GM18870 (cell line): ENCODE results near the gene TMEM86B.
"Not testable (repeated sequence)": the region's sequence is repeated elsewhere in the genome, so short reads cannot be mapped to it uniquely, and the experiment has no call there.

ENCODE experiments used
- ATAC-seq: cut with Tn5 transposase; IDR thresholded peaks from one replicate; pipeline ENCODE4 v1.9.1; 2021; ENCODE audit warnings: moderate library complexity; ENCODE audit not compliant: unreplicated experiment

The TMEM86B gene

DNA sequence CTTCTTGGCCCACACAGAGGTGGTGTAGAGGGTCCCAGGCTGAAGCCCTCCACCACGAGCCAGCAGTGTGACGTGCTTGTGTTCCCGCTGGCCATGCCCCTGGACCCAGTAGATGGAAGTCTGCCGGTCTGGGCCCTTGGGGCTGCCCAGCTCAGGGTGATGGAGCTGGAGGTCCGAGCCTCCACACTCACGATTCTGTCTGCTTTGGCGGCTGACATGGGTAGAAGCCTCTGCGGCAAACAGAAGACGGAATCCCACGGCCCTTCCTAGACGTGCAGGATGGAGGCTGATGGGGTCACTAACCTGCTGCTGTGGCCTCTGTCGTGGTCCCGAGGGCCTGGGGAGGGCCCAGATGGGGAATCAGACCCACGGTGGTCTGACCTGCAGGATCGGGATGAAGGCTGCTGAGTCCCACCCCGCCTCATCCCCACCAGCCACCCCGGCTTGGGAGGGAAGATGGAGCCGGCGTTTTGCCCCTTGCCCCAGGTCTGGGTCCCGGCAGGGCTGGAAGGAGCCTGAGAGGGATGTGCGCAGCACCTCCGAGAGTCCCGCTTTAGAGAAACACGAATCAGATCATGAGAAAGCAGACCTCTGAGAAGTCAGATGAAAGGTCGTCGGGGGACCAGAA lies 4.4 kb downstream of the TMEM86B start:
- no peak for ATAC-seq

DNA sequence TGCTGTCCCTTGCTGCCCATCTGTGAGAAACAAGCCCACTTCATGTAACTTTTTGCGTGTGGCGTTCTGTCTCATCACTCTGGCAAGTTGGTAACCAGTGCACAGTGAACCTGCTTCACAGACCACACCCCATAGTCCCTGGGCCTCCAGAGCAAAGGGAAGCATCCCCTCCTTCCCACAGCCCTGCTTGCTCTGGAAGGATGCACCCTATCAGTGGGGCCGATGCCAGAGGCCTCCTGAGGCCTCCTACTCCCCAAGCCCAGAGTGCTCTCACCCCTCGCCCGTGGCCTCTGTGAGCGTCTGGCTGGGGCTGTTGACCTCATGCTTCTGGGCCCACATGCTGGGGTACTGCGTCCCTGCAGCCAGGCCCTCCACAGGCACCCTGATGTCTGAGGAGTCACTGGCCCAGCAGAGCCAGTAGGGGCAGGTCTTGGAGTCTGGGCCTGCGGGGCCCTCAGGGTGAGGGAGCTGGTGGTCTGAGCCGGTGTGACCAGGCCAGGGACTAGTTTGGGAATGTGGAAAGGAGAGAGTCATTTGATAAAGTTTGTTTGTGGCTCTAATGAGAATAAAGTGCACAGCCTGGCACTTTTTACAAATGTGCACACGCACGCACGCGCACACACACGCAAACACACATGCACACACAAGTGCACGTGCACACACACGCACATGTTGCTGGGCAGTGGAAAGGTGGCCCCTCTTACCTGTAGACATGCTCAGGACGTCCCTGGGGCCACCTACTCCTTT lies 5.1 kb downstream of the TMEM86B start:
- ATAC-seq = no peak

DNA sequence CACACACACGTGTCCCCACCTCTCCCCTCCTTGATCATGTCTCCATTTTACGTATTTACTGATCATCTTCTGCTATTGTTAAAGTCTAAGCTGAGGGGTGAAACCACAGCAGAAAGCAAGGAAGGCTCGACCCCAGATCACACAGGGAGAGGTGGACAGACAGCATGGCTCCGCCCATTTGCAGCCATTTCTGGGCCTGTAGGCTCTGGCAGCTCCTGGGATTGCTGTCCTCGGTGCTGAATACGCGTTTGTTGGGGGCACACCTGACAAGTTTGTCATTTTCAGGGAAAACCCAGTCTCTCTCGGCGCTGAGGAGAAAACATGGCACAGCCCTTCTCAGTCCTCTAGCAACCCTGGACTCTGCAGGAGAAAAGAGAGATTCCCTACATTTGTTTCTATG lies 8.0 kb downstream of the TMEM86B start:
- ATAC-seq = no peak

DNA sequence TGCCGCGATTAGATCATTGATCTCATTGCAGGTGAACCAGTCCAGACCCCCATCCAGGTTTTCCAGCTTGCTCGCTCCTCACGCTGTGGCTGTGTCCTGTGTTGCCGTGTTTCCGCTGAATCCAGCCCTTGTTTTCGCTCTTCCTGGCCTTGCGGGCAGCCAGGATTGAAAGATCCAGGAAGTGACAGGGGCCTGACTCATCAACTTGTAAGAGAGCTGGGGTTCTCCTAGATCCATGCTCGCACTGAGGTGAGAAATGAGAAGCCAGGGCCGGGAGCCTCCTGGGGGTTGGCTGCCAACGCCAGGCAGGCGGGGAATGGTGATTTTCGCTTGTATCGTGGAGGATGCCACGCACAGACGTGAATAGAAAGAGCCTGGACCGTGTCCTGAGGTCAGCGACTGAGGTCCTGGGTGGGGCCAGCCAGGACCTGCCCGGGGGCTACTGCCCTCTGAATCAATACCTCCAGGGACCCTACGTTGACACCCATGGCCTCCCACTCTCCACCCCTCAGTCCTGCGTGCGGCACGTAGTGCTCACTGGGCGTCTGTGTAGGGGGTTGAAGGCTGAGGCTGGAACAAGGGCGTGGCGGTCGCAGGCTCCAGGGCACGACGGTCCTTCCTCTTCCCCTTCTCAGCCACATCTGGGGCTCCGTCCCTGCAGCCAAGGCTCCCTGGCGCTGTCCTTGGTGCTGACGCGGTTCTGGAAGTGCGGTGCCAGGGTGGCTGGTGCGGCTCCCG lies 11.9 kb downstream of the TMEM86B start:
- no peak for ATAC-seq

DNA sequence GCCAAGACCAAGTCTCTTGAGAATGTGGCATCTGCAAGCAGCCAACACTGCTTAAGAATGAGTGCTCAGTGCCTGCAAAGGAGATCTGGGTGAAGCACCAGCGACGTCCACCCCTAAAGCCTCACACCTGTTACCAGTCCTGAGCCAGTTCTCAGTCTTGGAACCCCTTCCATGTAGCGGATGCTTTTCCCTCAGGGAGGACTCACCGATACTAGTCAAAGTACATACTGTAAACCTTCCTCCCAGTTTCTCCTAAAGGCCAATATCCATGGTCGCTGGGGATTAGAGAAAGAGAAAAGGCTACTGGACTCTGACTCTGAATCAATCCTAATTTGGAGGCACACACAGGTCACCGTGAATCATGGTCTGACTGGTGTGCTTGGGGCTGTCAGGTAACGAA lies 15.0 kb downstream of the TMEM86B start:
- no peak for ATAC-seq

DNA sequence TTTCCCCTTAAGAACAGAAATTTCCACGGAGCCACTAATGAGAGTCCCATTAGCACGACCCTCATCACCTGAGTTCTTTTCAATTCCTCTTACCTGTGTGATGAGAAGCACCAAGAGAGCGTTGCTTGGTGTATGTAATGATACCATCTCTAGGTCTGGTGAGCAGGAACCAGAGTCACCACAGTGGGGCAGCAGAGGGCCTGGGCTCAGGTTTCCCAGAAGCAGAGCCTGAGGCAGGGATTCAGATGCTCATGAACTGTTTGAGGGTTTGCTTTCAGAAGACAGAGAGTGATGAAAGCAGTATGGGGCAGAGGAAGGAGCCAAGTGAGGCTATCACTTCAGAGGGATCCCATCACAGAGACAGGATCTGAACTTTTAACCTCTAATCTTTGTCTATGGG lies 16.1 kb downstream of the TMEM86B start:
- ATAC-seq = no peak

DNA sequence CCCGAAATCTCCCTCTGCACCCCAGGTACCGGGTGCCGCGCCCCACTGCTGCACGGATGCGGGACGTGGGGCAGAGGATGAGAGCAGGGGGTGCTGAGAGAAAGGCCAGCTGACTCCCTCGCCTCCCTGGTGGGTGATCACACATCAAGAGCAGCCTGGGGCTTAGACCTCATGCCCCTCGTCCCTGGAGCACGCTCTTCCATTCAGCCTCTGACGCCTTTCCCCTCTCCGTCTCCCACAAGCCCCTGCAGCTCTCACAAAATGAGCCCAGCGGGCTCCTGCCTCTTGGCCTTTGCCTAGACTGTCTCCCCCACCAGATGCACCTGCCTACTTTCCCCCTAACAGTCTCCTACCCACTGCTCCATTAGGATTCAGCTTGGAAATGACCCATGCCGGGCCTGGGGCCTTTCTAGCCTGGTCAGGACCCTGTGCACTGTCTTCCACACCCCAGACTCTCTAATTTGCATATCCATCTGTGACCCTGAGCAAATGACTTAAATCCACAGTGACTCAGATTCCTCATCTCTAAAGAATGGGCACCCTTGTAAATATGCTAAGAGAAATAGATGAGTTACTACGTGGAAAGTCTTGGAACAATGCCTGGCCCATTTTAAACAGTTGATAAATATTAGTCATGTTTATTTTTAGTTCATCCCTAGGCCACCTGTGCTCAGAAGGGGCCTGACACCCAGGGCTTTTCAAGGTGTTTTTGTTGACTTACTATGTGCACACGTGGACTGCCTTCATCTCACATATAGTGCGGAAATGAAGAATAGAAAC lies 18.7 kb downstream of the TMEM86B start:
- no peak for ATAC-seq

DNA sequence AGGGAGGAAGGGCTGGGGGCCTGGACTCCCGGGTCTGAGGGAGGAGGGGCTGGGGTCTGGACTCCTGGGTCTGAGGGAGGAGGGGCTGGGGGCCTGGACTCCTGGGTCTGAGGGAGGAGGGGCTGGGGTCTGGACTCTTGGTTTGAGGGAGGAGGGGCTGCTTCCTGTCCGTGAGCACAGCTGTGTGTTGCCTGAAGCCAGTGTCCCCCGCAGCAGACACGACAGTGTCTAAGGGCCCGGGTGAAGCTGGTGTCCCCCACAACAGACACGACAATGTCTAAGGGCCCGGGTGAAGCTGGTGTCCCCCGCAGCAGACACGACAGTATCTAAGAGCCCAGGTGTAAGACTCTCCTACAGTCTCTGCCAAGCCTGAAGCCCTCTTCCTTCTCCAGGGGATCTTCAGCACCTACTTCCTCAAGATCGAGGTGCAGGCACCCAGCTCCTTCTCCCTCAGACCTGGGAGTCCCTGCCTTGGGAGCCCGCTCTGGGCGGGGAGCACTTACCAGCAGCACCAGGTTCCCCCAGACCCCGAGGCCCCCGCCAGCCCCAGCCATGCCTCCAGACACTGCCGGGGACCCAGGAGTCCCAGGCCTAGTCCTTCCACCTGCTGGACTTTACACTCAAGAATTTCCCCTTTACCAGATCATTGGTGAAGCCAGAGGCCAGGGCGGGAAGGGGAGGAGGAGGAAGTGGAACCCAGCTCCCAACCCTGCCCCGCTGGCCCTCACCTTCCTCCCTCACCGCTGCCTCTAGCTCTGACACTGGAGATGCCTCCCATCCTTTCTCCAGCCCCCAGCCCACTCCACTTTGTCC lies 19.5 kb downstream of the TMEM86B start, which contains the start of gene PTPRH:
TSS of gene PTPRH (minus strand) at position 622 of the 813 bp plus-strand sequence. CDS start at position 554, 68 bp downstream.
- no peak for ATAC-seq

DNA sequence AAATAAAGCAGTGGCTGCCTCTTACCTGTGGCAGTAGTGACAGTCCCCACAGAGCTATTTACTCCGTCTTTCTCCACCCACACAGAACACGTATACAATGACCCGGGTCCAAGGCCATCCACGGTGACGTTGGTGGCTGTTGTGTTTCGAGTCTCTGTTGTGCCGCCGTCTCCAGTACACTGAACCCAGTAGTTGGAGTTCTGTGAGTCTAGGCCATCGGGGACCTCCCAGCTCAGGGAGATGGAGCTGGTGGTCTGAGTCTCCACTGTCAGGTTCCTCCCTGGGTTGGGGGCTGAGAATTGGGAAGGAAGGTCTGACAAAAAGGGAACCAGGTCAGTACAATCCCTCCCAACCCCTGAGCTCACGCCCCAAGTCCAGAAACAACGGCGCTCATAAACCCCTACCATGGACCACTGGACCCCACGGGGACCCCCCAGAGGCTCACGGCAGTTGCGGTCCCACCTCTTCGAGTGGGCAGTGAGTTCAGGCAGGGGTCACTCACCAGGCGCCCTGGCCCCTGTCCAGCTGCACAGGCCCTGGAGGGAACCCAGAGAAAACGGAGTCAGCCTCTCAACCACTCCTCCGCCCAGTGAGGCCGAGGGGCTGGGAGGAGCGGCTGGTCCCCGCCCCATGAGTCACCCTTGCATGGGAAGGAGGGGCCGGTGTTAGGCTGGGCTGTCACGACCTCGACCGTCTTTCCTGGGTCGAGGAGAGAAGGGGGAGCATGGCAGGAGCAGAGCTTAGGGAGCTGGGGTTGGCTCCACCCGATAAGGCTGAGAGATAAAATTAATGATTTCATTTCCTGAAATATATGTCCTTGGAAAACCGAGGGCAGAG lies 21.7 kb downstream of the TMEM86B start:
- ATAC-seq = no peak

DNA sequence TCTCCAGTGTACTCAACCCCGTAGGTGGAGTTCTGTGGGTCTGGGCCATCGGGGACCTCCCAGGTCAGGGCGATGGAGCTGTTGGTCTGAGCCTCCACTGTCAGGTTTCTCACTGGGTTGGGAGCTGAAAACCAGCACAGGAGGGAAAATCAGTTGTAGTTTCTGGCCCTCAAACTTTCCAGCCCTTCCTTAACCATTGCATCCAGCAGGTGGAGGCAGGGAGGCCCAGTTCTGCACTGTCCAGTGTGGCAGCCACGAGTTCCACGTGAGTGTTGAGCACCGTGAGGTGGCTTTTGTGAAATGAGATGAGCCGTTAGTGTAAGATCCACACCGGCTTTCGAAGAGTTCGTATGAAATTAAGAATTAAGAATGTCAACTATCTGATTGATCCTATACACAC lies 26.4 kb downstream of the TMEM86B start:
- ATAC-seq = not testable (repeated sequence)

DNA sequence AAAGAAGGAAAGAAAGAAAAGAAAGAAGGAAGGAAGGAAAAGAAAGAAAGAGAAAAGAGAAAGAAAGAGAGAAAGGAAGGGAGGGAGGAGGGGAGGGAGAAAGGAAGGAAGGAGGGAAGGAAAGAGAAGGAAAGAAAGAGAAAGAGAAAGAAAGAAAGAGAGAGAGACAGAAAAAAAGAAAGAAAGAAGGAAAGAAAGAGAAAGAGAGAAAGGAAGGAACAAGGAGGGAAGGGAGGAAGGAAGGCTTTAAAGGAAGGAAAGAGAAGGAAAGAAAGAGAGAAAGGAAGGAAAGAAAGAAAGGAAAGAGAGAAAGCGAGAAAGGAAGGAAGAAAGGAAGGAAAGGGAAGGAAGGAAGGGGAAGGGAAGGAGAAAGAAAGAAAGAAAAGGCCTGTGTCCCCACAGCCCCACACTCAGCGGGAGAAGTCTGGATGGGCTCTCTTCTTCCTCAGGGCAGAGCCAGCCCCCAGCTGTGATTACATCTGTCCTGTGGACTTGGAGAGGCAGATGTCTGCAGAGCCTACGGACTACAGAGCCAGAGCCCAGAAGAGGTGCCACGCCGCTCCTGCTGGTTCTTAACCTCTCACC lies 28.9 kb downstream of the TMEM86B start:
- no peak for ATAC-seq

DNA sequence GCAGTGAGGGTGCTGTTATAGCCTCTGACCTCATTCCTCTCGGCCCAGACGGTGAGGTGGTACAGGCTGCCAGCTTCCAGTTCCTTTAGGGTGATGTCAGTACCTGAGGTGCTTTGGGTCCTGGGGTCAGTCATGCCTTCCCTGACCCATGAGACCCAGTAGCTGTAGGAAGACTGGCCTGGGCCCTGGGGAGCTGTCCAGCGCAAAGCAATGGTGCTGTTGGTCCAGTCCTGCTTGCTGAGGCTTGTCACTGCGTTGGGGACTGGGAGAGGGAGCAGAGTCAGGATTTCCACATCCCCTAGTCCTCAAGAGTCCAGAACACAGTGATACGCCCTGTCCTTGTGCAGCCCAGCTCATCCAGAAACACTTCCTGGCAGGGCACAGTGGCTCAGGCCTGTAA lies 29.9 kb downstream of the TMEM86B start:
- no peak for ATAC-seq

DNA sequence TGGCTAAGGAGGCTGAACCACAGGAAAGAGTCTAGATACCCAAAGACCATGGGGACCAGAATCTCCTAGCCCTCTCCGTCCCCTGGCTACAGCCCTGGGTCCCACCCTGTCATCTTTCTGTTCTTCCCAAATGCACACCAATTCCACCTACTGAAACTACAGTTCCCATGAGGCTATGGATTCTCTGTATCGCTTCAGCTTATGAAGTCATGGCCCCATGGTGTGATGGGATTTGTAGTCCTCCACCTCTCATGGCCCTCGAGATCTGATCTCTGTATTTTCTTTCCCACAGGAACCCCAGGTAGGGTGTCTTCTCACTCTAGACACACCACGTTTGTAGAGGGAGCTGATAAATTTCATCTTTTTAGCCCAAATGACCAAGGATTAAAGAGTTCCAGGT lies 31.0 kb downstream of the TMEM86B start:
- ATAC-seq = no peak

DNA sequence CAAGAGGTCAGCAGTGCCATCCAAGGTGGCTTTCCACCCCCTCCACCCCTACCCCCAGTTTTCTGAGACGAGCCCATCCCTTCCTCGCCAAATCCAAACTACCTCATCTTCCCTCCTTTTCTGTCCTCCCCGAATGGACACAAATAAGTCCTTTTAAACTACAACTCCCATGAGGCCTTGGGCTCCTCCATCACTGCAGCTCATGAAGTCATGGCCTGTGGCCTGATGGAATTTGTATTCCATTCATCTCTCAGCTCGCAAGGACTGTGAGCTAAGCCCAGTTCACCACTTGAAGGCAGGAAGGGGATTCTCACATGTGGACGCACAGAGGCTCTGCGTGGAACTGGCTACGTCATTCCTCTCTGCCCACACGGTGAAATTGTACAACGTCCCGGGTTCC lies 31.8 kb downstream of the TMEM86B start:
- ATAC-seq = no peak

DNA sequence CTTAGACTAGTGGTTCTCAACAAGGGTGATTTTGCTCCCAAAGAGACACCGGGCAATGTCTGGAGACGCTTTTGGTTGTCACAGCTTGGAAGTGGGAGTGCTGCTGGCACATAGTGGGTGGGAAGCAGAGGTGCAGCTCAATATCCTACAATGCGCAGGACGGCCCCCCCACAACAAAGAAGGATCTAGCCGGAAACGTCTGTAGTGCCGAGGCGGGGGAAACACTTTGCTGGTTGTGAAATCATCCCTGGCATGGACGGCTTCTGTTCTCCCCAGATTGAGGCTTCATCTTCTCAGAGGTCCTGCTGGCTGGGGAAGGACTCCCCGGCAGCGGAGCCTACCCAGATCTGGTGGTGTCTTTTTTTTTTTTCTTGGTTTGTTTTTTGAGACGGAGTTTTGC lies 35.1 kb downstream of the TMEM86B start:
- ATAC-seq = no peak

DNA sequence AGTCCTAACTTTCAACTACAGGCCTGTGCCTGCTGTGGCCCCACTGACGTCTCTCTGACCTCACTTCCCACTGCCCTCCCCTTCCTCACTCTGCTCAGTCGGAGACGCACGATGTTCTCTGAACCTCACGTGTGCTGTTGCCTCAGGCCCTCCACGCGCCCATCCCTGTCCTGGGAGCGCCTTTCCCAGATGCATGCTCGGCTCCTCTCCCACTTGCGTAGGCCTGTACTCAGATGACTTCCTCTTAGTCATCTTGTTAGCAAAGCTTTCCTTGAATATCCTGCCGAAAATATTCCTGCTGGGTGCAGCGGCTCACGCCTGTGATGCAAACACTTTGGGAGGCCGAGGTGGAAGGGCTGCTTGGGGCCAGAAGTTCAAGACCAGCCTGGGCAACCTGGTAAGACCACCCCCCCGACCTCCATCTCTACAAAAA lies 39.1 kb downstream of the TMEM86B start:
- ATAC-seq = no peak

DNA sequence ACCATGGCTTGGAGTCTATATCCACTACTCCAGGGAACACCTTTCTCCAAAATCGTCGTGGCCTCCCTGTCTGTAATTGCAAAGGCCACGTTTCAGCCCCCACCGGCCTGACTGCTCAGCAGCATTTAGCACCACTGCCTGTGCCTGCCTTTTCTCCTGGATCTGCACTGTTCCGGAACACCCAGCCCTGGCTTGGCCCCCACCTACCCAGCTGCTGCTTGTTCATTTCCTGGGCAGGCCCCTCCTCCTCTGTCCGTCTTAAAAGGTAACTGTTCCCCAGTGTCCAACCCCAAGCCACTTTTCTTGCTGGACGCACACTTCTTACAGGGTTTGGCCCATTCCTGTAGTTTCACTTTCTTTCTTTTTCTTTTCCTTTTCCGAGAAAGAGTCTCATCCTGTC lies 39.9 kb downstream of the TMEM86B start:
- ATAC-seq = no peak

DNA sequence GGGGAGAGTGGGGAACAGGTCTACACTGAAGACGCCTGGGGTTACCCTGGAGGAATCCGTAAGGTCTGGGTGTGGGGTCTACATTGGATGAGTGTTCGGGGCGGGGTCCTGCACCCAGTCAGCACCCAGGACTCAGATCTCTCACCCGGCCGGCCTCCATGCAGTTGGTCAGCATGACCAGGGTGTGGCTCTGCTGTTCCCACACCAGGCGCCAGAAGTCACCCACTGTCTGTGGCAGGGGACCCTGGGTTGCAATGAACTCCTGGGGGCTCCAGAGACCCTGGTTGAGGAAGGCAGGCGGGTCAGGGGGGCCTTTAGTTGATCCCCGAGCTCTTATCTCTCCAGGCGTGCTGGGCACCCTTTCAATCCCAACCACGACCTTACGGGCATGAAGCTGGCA lies 42.5 kb downstream of the TMEM86B start:
- no peak for ATAC-seq

DNA sequence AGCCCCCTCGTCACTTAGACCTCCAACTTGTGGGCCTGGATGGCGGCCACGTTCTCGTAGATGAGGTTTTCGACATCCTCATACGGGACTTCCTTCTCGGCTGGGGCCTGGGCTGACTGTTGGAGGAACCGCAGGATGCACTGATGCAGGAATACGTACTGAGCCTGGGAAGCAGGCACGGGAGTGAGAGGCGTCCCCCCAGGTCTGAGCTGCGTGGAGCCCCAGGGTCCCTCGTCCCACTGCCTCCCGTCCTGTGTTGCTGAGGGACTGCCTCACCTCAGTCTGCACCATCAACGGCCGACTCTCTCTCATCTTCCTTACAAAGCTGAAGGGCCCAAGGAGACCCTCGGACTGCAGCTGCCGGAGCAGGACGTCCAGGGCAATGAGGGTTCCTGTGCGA lies 46.8 kb downstream of the TMEM86B start:
- ATAC-seq = no peak
